ENCODE results near the gene CCDC17.
"Not testable (repeated sequence)": the region's sequence is repeated elsewhere in the genome, so short reads cannot be mapped to it uniquely, and the experiment has no call there.

CCDC17 gene

DNA sequence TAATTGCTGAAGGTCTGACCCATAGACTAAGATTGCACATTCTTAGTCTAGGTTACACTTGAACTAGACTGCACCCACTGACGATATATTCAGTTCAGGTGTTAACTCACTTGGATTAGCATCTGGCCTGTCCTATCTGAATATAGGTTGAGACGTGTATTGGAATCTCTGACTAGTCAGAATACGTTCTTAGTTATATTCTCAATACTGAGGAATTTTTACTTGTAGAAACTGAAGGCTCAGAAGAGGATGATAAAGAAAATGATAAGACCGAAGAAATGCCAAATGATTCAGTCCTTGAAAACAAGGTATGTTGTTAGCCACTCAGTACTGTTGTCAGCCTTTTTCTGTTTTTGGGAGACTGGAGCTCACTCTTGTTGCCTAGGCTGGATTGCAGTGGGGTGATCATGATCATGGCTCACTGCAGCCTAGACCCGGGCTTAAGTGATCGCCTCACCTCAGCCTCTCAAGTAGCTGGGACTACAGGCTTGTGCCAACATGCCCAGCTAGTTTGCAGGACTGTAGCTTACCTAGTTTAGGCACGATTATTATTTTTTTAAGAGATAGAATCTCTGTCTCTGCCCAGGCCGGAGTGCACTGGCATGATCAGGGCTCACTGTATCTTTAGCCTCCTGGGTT lies 10.8 kb downstream of the CCDC17 start:
- Mint-ChIP-seq H3K36me3 (ENCODE audit: low read depth) (peaks cover 61% of the 10 kb centered on the region), H3K4me3 (no peak overlapping the region)
- DNase-seq (ENCODE audit: low spot score): no peak

GRCh38 chr1:45610589-45611226 lies 13.1 kb downstream of the CCDC17 start:
- peaks cover 14% of the 10 kb centered on the region for H3K4me1 Mint-ChIP-seq (ENCODE audit: low read depth)
- H3K36me3 Mint-ChIP-seq (ENCODE audit: low read depth): peaks cover 63% of the 10 kb centered on the region
- no peak overlapping the region for H3K27ac Mint-ChIP-seq
- no peaks in the 10 kb centered on the region for H3K27me3 Mint-ChIP-seq (ENCODE audit: low read depth)
- no peak overlapping the region for H3K4me3 Mint-ChIP-seq
- no peaks in the 10 kb centered on the region for H3K9me3 Mint-ChIP-seq
- no peak for DNase-seq (ENCODE audit: low spot score)

More for the DNA sequence above, 10.8 kb downstream of the CCDC17 start:
- Mint-ChIP-seq H3K27me3 (ENCODE audit: low read depth) (no peaks in the 10 kb centered on the region), H3K9me3 (no peaks in the 10 kb centered on the region), H3K27ac (peak overlapping the region; percentile 6), H3K4me1 (ENCODE audit: low read depth) (peaks cover 4% of the 10 kb centered on the region)

DNA sequence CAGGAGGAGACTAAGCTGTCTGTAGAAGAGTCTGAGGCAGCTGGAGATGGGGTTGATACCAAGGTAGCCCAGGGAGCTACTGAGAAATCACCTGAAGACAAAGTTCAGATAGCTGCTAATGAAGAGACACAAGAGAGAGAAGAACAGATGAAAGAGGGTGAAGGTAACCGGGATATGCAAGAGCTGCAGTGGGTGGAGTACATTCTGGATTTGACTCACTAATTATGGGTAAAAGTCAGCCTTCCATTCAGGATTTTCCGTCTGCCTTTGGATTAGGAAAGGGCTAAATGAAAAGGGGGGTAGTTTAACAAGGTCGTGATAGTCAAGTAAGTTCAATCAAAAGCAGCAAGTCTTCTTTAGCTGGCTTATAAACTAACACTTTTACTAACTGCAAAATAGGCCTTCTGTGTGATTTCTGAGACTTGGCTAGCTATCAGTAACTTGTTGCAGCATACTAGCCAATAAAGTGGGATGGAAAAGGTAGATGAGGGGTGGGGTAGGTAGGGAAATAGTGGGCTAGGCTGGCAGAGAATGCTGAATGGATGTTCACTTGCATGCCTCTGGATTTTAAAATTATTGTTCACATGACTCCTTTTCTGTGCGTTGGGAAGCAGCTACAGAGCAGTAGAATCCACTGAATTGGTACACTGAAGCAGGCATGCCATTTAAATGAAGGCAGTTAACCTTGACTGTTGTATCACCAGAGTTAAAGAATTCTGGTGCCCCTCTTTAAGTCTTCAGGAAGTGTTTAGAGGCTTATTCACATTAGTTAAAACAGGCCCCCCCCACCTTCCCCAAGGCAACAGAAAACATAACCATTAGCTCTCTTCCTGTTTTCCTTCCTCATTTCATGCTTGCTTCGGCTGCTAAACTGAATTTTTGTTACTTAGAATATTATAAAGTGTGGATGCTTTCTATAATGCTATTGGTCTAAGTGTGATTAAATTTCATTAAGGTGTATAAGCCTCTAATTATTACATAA lies 15.4 kb downstream of the CCDC17 start:
- H3K36me3 Mint-ChIP-seq (ENCODE audit: low read depth): peaks cover 51% of the 10 kb centered on the region
- H3K27ac Mint-ChIP-seq: peak overlapping the region; percentile 16
- H3K4me3 Mint-ChIP-seq: no peak overlapping the region
- no peaks in the 10 kb centered on the region for H3K27me3 Mint-ChIP-seq (ENCODE audit: low read depth)
- no peaks in the 10 kb centered on the region for H3K9me3 Mint-ChIP-seq
- peaks cover 17% of the 10 kb centered on the region for H3K4me1 Mint-ChIP-seq (ENCODE audit: low read depth)
- no peak for DNase-seq (ENCODE audit: low spot score)

DNA sequence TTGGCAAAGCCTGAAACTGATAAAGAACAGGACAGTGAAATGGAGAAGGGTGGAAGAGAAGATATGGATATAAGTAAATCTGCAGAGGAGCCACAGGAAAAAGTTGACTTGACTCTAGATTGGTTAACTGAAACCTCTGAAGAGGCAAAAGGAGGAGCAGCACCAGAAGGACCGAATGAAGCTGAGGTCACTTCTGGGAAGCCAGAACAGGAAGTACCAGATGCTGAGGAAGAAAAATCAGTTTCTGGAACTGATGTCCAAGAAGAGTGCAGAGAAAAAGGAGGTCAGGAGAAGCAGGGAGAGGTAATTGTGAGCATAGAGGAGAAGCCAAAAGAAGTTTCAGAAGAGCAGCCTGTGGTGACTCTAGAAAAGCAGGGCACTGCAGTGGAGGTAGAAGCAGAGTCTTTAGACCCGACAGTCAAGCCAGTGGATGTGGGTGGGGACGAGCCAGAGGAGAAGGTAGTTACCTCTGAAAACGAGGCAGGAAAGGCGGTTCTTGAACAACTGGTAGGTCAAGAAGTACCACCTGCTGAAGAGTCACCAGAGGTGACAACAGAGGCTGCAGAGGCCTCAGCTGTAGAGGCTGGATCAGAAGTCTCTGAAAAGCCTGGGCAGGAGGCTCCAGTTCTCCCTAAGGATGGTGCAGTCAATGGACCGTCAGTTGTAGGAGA lies 16.3 kb downstream of the CCDC17 start:
- H3K27ac Mint-ChIP-seq: peak overlapping the region; percentile 74
- H3K4me3 Mint-ChIP-seq: no peak overlapping the region
- H3K36me3 Mint-ChIP-seq (ENCODE audit: low read depth): peaks cover 48% of the 10 kb centered on the region
- peaks cover 17% of the 10 kb centered on the region for H3K4me1 Mint-ChIP-seq (ENCODE audit: low read depth)
- DNase-seq (ENCODE audit: low spot score): no peak
- no peaks in the 10 kb centered on the region for H3K9me3 Mint-ChIP-seq
- H3K27me3 Mint-ChIP-seq (ENCODE audit: low read depth): no peaks in the 10 kb centered on the region

DNA sequence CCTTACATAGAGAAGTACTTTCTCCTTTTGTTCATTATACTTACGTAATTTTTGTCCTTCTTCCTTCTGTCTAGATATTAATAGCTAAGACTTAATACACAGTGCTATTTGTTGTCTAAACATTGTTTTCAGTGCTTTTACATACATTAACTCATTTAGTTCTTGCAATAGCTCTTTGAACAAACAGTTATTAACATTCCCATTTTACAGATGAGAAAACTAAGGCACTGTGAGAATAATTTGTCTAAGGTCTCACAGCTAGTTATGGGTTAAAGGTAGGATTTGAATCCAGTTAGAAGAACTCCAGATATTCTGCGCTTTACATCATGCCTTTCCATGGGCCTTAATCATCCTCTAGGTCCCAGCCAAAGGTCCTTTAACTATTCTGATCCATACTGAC lies 19.6 kb downstream of the CCDC17 start:
- H3K27me3 Mint-ChIP-seq (ENCODE audit: low read depth): no peaks in the 10 kb centered on the region
- H3K27ac Mint-ChIP-seq: no peak overlapping the region
- DNase-seq (ENCODE audit: low spot score): no peak
- H3K9me3 Mint-ChIP-seq: no peaks in the 10 kb centered on the region
- H3K36me3 Mint-ChIP-seq (ENCODE audit: low read depth): peaks cover 39% of the 10 kb centered on the region
- no peak overlapping the region for H3K4me3 Mint-ChIP-seq
- peaks cover 33% of the 10 kb centered on the region for H3K4me1 Mint-ChIP-seq (ENCODE audit: low read depth)

GRCh38 chr1:45596765-45597164 lies 27.1 kb downstream of the CCDC17 start:
- Mint-ChIP-seq H3K36me3 (ENCODE audit: low read depth) (peaks cover 30% of the 10 kb centered on the region), H3K4me1 (ENCODE audit: low read depth) (peaks cover 27% of the 10 kb centered on the region)
- not testable (repeated sequence) for H3K27me3 Mint-ChIP-seq (ENCODE audit: low read depth); H3K27ac Mint-ChIP-seq; H3K9me3 Mint-ChIP-seq; H3K4me3 Mint-ChIP-seq; DNase-seq (ENCODE audit: low spot score)

- Mint-ChIP-seq H3K36me3 (ENCODE audit: low read depth) (peaks cover 33% of the 10 kb centered on the region), H3K27me3 (ENCODE audit: low read depth) (no peaks in the 10 kb centered on the region), H3K27ac (no peak overlapping the region), H3K9me3 (no peaks in the 10 kb centered on the region), H3K4me1 (ENCODE audit: low read depth) (peaks cover 14% of the 10 kb centered on the region), H3K4me3 (no peak overlapping the region)
- DNase-seq (ENCODE audit: low spot score): no peak
These were observed 29.4 kb downstream of the CCDC17 start for GRCh38 chr1:45594412-45594811.

DNA sequence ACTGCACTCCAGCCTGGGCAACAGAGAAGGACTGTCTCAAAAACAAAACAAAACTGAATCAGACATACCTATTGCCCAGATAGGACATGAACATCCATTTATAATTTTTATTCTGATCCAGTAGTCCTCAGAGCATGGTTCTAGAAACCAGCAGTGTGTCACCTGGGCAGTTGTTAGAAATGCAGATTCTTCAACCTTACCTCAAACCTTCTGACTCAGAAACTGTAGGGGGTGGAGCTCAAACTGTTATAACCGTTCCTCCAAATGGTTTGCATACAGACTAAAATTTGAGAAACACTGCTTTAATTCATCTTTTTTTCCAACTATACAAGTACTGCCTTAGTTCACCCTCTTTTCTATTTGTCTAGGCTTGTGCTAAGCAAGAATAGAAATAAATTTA lies 34.0 kb downstream of the CCDC17 start:
- Mint-ChIP-seq H3K9me3 (no peaks in the 10 kb centered on the region), H3K4me1 (ENCODE audit: low read depth) (peaks cover 24% of the 10 kb centered on the region), H3K4me3 (no peak overlapping the region), H3K36me3 (ENCODE audit: low read depth) (peaks cover 28% of the 10 kb centered on the region), H3K27me3 (ENCODE audit: low read depth) (no peaks in the 10 kb centered on the region), H3K27ac (no peak overlapping the region)
- DNase-seq (ENCODE audit: low spot score): no peak

GRCh38 chr1:45586769-45587168 lies 37.1 kb downstream of the CCDC17 start:
- H3K27ac Mint-ChIP-seq: peak overlapping the region; percentile 89

DNA sequence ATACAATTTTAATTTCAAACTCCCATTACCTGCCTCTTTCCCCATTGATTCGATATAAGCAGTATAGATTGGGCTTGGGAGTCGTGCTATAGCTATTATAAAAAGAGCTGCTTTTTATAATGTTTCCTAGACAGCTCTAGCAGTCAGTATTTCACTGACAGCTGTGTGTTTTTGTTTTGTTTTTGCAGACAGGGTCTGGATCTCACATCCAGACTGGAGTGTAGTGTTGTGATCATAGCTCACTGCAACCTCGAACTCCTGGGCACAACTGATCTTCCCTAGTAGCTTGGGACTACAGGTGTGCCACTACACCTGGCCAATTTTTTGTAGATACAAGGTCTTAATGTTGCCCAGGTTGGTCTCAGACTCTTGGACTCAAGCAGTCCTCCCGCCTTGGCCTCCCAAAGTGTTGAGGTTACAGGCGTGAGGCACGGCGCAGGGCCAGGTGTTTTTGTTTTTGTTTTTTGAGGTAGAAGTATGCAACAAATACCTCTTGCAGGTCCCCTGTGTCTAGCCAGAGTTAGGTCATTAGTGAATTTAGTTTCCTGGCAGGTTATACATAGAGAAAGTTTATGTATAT lies 38.3 kb downstream of the CCDC17 start:
- peaks cover 20% of the 10 kb centered on the region for H3K36me3 Mint-ChIP-seq (ENCODE audit: low read depth)
- peak overlapping the region; percentile 91 for H3K4me3 Mint-ChIP-seq
- no peaks in the 10 kb centered on the region for H3K27me3 Mint-ChIP-seq (ENCODE audit: low read depth)
- no peak for DNase-seq (ENCODE audit: low spot score)
- peaks cover 24% of the 10 kb centered on the region for H3K4me1 Mint-ChIP-seq (ENCODE audit: low read depth)
- no peaks in the 10 kb centered on the region for H3K9me3 Mint-ChIP-seq
- H3K27ac Mint-ChIP-seq: peak overlapping the region; percentile 99

More at GRCh38 chr1:45586769-45587168, 37.1 kb downstream of the CCDC17 start:
- Mint-ChIP-seq H3K4me3 (peak overlapping the region; percentile 91), H3K9me3 (no peaks in the 10 kb centered on the region), H3K4me1 (ENCODE audit: low read depth) (peaks cover 26% of the 10 kb centered on the region), H3K36me3 (ENCODE audit: low read depth) (peaks cover 25% of the 10 kb centered on the region), H3K27me3 (ENCODE audit: low read depth) (no peaks in the 10 kb centered on the region)
- no peak for DNase-seq (ENCODE audit: low spot score)

- H3K27me3 Mint-ChIP-seq (ENCODE audit: low read depth): no peaks in the 10 kb centered on the region
- peak overlapping the region; percentile 91 for H3K4me3 Mint-ChIP-seq
- no peak for DNase-seq (ENCODE audit: low spot score)
- peak overlapping the region; percentile 99 for H3K27ac Mint-ChIP-seq
- H3K36me3 Mint-ChIP-seq (ENCODE audit: low read depth): peaks cover 20% of the 10 kb centered on the region
- peaks cover 24% of the 10 kb centered on the region for H3K4me1 Mint-ChIP-seq (ENCODE audit: low read depth)
- no peaks in the 10 kb centered on the region for H3K9me3 Mint-ChIP-seq
These were observed 38.8 kb downstream of the CCDC17 start for GRCh38 chr1:45585110-45585426.

GRCh38 chr1:45584351-45585109 lies 39.3 kb downstream of the CCDC17 start:
- Mint-ChIP-seq H3K27me3 (ENCODE audit: low read depth) (no peaks in the 10 kb centered on the region), H3K36me3 (ENCODE audit: low read depth) (peaks cover 20% of the 10 kb centered on the region), H3K4me3 (peak overlapping the region; percentile 91), H3K4me1 (ENCODE audit: low read depth) (peaks cover 24% of the 10 kb centered on the region), H3K9me3 (no peaks in the 10 kb centered on the region), H3K27ac (peak overlapping the region; percentile 99)
- DNase-seq (ENCODE audit: low spot score): peak; percentile 84

Data from T-helper 2 cell treated with Interferon-gamma antibody and Interleukin-4, amounts not matched to agents 5 μg/mL and 100 μg/mL, for 36 hours (primary cell).